HCEC 1CT (cell line): ENCODE measurements around the gene CARS1.

ENCODE experiments used
- DNase-seq: peaks from one replicate; pipeline ENCODE4 v3.0.0-alpha.2; 2017

The CARS1 gene

DNA sequence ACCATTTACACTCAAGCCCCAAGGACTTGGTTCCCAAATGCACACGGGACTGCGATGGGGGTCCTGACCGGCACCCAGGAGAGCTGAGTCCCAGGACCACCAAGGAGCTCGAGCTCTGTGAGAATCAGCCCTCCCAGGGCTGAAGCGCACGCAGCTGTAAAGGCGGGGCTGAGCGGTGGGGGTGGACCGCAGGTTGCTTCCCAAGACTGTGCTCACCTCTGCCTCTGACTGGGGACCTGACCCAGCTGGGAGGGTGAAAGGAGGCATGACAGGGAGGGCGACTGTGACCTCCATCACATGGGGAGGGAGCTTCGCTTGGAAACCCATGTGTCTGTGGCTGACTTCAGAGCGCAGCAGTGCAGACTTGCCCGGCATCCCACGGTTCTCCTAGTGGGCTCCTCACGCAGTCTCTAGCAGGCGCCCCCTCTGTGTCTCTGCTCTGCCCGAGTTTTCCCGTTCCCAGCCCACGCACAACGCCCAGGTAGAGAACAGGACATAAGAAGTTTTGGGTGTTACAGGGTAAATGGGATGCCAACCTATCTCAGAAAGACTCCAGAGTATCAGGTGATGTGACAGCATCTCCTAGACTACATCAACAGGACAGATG is 49.7 kb downstream of the CARS1 start:
- DNase-seq: no peak

DNA sequence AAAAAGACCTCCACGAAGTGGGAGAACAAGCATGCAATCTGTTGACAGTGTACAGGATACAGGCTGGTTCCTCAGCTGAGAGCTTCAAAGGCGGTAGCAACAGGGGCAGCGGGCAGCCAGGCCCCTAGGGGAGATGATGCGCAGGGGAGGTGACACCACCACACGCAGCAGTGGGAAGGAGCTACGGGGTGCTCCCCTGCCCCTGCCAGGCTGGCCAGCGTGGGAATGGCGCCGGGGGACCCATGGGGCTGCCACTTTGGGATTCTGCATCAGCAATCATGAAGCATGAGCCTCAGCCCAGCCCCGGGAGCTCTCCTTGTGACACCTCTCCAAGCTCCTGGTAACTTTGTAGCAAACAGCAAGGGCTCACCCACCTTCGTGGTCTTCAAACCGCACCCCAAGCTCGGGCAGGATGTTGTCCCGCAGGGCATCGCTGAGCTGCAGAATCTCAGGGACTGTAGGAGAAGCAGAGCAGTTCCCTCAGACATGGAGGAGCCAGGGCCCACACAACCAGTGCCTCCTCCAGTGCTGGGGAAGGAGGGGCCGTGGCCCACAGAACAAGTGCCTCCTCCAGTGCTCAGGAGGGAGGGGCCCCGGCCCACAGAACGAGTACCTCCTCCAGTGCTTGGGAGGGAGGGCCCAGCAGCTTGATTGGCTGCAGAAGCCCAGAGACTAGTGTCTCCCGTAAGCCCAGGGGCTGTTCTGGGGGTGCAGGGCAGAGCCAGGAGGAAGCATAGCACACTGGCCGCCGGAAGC is 50.5 kb downstream of the CARS1 start:
- no peak for DNase-seq

DNA sequence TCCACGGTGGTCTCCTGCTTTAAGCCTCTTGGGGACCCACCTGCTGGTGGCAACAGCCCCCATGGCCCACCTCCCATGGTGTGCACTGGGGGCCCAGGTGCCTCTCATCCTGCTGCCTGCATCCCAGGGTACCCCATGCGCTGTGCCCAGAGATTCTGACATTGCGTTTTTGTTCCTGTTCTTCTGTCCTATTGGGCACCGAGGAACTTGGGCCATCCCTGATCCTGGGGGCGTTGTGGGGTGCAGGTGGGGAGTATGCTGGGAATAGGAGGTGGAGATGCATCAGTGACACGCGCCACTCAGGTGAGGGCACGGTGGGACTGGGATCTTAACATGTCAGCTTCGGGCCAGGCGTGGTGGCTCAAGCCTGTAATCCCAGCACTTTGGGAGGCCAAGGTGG is 52.7 kb downstream of the CARS1 start:
- no peak for DNase-seq

DNA sequence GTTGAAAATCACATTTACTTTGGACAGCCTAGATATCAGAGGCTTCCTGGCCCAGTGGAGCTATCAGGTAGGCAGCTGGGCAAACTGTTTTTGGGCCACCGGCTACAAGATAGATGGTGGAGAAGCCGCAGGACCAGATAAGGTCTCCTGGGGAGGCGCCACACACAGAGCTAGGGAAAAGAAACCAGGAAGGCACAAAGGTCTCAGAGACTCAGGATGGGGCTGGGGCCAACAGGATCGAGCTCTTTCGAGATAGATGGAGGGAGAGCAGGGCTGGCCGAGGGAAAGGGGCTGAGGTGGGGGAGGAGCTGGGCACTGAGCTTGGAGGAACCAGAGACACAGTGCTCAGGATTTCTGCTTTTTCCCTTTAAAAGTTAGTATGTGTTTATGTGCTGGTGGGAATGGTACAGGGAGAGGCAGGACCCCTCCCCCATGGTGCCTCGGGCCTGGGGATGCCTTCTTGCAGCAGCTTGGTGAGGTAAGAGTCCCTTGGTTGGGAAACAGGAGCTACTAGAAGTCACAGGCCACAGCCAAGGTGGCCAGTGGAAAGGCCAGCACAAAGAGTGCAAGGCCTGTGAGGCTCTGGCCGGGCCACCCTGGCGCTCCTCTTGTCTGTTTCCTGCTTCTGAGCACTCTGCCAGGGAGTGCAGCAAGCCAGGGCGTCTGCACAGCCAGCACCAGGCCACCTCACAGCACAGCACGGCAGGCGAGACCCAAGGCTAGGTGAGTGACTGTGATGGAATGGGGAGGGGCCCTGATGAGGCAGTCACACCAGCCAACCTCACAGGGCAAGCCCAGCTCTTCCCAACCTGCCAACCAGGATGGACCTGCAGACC is 53.6 kb downstream of the CARS1 start:
- DNase-seq: no peak

GRCh38 chr11:3002871-3003270 is 54.4 kb downstream of the CARS1 start:
- no peak for DNase-seq

- no peak for DNase-seq
Observed at GRCh38 chr11:3002351-3002861, 54.8 kb downstream of the CARS1 start.

GRCh38 chr11:3001496-3001895 is 55.7 kb downstream of the CARS1 start:
- no peak for DNase-seq

DNA sequence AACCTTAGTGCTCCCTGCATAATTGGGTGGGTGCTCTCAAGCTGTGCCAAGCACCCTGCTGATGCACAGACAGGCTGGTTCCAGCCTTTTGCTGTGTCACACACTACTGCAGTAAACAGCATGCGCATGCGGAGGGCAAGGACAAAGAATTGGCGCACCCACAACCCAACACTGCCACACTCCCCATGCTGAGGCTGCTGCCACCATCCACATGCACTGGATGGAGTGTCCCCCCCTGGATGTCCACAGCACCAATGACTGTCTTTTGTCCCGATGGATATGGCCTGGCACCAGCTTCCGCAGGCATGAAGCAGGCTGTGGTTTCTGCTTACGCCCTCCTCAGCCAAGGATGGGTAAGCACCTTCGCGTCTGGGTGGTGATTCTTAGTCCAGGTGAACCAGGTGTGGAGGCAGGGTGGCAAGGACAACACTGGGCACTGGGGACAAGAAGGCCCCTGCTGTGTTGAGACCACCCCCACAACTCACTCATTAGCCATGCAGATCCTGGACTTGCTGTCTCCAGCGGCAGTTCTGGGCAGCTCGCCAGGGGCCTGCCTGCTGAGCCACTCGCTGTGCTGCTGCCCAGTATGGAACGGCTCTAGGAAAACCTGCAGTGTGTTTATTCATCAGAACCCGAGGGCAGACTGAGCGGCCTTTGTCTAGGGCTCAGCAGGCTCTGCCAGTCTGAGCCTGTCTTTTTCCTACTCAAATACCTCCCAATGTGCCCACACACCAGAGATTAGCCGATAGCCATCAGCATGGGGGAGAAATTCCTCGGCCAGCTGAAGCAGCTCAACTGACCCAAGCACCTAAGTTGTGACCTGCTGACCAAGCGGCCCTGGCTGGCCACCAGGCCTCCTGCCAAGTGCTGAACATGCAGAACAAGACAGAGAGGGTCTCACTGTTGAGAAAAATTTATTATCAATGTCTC is 56.9 kb downstream of the CARS1 start:
- no peak for DNase-seq

DNA sequence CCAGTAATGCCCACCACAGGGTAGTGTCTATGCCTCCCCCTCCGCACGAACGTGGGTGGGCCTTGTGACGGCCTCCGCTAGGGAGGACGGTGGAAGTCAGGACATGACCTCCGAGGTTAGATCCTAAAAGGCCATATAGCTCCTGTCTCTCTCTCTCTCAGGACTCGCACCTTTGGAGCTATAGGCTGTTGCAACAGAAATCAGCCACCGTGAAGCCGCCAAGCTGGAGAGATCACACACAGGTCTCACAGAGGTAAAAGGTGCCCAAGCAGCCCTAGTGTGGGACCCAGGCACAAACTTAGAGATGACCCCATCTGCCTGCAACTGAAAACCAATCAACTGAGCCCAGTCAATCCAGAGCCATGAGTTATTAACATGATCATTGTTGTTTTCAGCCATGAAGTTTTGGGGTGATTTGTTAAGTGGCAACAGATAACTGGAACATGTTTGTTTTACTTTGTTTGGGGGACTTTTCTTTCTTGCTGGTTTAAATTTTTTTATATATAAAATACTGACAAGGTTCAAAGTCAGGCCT is 57.7 kb downstream of the CARS1 start:
- DNase-seq: no peak

DNA sequence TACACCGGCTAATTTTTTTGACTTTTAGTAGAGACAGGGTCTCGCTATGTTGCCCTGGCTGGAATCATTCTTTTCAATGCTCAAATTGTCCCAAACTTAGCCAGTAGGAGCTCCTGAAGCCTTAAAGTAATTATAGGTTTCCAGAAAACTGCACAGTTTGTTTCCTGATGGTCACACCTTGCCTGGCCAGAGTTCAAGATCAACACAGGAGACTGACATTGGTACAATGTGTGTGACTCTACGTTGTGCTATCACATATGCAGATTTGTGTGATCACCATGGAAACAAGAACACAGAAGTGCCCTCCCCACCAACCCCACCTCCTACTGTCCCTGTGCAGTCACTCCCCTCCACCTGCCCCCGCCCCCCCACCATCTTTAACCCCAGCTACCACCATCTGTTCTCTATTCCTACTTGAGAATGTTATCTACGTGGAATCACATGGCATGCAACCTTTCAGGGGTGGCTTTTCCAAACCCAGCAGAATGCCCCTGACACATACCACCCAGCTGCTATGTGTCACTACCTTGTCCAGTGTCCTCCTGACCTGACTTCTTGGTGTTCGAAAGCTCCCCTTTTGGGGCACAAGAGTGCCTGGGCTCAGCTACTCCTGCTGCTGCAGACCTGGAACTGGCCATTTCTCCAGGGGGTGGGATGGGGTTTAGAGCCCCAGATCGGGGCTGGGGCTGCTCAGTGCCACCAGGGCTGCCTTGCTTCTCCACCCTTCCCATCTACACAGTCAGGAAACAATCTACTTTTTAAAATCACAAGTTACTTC is 59.0 kb downstream of the CARS1 start:
- no peak for DNase-seq

- DNase-seq: no peak
Observed at GRCh38 chr11:2997406-2997805, 59.8 kb downstream of the CARS1 start.

- DNase-seq: no peak
Observed at GRCh38 chr11:2996976-2997375, 60.2 kb downstream of the CARS1 start.

DNA sequence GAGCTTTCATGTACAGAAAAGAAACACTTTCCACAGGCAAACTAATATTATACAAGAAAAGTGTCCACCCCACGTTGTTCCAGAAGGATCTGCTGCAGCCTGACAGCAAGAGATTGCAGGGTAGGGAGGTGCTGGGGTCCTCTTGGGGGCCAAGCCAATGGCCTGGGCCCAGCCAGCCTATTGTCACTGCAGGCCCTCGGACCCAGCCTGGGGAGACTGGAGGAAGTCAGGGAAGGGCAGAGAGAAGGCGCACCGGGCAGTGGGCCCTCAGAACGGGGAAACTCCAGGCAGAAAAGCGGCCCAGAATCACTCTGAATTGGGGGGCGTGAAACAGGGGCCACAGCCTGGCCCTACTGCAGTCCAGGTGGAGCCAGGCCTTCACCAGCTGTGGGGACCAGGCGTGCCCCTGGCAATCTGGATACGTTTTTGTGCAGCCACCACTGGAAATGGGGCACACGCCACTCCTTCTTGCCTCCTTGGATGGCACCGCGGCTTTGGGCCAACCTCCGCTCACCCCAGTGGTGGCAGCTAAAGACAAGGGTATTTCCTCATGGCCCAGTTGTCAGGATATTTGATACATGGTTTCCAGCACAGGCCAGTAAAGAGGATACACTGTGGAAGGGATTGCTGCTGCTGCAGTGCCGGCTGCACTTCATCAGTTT is 61.2 kb downstream of the CARS1 start:
- DNase-seq: no peak

GRCh38 chr11:2995031-2995561 is 62.1 kb downstream of the CARS1 start:
- DNase-seq: no peak

GRCh38 chr11:2994336-2994730 is 62.9 kb downstream of the CARS1 start:
- DNase-seq: no peak

DNA sequence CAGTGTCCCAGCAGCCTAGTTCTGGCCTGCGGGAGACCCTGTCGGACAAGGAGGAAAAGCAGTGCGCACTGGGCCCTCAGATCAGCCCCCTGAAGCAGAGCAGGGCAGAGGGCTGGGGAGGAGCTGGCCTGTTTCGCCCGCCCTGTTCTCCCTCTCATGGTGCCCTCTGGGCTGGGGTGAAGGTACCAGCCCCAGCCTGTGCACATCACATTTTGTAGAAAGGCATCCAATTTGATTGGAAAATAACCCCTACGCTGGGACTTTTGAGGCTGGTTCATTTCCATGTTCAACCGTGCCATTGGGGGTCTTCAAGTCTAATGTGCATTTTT is 64.3 kb downstream of the CARS1 start:
- no peak for DNase-seq

- peak; percentile 97 for DNase-seq
Observed at GRCh38 chr11:2992234-2992996, 64.8 kb downstream of the CARS1 start, which contains the start of gene NAP1L4. Gene NAP1L4 (minus strand): TSS chr11:2992329. CDS start chr11:2979220, 13,109 bp downstream.

DNA sequence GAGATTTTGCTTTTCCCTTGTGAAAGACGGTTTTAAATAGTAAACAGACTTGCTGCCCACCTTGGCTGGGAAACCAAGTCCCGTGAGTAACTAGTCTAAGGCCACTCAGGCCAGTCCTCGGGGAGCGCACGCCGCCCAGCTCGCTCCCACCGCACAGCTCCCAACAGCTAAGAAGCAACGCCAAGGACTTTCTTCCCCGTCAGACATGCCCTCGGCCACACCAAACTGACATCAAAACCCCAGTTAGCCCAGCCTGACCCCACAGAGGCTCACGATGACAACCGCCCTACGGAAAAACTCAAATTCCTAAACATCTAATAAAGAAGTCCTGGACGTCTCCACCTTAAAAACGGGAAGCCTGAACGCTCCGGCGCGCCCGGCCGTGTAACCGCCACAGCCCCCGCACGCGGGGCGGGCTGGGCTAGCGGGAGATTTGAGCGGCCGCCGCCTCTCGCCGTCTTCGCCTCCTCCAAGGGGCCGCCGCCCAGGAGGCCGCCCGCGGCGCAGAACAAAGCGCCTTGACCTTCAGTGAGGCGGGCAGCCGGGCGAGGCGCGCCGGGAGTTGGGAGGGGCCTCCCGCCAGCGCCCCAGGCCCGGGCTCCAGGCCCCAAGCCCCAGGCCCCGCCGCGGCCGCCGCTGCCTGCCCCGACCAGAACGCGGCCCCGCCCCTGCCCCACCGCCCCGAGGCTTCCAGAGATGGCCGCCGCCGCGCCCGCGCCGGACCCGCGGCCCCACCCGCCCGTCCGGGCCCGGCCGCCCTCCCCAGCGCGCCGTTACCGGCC is 65.6 kb downstream of the CARS1 start:
- DNase-seq: peak; percentile 28
